HS-27A (cell line): ENCODE results near the gene SLU7.
"Not testable (repeated sequence)": the region's sequence is repeated elsewhere in the genome, so short reads cannot be mapped to it uniquely, and the experiment has no call there.

ENCODE experiments used
- DNase-seq: peaks from one replicate; pipeline ENCODE4 v3.0.0-alpha.2; 2012; ENCODE audit warnings: low read depth, missing footprints

Gene SLU7

DNA sequence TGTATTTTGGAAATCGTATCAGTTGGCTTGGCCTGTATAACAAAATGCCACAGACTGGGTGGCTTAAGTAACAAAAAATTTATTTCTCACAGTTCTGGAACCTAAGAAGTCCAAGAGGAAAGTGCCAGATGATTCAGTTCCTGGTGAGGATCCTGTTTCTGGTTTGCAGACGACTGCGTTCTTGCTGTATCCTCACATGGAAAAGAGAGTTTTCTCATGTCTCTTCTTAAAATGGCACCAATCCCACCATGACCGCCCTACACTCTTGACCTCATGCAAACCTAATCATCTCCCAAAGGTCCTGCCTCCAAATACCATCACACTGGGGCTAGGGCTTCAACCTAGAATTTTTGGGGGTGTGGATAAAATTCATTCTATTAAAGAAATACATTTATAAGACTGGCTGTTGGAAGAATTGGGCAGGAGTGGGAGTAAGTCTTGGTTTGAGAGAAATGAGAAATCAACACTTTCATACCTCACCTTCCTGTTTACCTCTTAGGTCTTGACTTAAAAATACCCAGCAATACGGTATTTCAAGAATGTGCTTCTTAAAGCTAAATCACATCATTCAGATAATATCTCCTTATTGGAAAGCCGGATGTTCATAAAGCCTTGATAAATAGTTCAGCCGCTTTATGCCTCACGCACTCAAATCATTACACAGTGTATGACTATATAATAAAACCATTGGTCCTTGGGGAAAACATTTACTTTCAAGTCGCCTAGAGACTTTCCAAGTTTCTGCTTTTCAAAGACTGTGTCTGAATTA lies 31.5 kb upstream of the SLU7 start:
- DNase-seq = no peak

DNA sequence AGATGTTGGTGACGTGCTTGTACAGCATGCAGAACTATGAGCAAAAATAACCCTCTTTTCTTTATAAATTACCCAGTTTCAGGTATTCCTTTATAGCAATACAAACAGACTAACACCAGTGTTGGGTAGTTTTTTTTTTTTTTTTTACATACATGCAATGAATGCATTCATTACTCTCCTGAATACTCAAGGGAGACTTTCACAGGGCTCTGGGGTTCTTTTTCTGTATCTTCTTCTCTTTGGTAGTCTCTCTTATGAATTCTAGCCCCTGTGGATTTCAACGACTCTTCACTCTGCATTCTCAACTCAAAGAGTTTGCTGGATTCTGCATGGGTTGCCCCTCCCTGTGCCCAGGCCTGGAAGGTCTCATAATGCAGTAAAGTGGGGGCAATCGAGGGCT lies 30.6 kb upstream of the SLU7 start:
- no peak for DNase-seq

DNA sequence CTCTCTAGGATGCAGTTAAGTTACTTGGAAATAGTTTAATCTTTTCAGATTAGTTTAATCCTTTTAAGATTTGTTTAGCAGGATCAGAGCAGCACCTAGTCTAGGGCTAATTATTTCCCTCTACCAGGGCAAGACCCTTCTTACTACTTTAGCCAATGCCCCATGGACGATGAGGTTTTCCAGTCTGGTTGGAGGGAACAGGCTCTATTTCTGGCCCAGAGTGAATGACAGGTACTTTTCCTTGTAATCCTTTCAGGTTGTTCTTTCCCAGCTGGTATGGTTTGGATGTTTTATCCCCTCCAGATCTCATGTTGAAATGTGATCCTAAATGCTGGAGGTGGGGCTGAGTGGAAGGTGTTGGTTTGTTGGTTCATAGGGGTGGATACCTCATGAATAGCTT lies 30.0 kb upstream of the SLU7 start:
- DNase-seq = no peak

DNA sequence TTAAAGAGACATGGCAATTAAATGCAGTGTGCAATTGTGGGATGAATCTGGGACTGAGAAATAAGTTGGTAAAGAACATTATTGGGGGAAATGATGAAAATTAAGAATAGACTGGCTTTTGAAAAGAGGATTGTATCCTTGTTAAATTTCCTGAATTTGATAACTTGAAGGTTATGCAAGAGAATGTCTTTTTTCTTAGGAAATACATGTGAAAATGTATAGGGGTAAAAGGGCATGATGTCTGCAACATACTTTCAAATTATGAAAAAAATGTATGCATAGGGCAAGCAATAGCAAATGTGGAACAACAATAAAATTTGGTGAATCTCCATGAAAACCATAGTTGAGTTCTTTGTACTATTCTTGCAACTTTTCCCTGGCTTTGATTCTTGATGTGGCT lies 26.9 kb upstream of the SLU7 start:
- DNase-seq = no peak

DNA sequence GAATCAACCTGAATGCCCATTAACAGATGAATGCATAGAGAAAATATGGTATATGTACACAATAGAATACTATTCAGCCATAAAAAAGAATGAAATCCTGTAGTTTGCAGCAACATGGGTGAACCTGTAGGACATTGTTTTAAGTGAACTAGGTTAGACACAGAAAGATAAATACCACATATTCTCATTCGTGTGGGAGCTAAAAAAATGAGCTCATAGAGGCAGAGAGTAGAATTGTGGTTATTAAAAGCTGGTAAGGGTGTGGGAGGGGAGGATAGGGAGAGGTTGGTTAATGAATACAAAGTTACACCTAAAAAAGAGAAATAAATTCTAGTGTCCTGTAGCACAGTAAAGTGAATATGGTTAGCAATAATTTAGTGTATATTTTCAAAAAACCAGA lies 26.3 kb upstream of the SLU7 start:
- no peak for DNase-seq

DNA sequence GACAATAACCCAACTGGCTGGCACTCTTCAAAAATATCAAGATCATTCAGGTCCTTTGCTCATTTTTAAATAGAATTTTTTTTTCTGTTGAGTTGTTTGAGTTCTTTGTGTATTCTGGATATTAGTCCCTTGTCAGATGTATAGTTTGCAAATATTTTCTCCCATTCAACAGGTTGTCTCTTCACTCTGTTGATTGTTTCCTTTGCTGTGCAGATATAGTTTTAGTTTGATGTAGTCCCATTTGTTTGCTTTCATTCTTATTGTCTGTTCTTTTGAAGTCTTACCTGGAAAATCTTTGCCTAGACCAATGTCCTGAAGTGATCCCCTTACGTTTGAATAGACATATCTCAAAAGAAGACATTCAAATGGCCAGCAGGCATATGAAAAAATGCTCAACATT lies 25.5 kb upstream of the SLU7 start:
- no peak for DNase-seq

DNA sequence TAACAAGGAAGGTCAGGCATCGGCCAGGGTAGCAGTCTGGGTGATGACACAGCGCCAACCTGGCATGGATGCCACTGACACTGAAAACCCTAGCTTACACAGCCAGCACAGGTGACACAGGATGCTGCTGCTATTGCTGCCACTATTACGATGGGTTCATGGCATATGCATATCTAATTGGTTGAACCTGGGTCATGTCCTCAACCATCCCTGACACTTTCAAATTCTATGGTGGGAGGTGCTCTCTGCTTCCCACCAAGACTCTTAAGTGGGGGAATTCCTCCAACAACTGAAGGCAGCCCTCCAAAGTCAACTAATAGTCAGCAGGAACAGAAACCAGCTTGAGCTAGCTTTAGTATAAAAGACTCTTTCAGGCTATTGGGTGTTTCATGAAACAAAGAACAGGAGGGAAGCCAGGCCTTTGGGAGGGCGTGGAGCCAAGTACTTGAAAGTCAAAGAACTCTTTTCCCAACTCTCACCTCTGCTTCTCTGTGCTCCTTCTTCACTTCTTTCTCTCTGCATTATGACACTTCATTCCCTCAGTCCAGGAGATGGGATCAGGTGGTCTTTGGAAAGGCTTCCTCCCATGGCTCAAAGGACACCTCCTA lies 24.0 kb upstream of the SLU7 start:
- no peak for DNase-seq

DNA sequence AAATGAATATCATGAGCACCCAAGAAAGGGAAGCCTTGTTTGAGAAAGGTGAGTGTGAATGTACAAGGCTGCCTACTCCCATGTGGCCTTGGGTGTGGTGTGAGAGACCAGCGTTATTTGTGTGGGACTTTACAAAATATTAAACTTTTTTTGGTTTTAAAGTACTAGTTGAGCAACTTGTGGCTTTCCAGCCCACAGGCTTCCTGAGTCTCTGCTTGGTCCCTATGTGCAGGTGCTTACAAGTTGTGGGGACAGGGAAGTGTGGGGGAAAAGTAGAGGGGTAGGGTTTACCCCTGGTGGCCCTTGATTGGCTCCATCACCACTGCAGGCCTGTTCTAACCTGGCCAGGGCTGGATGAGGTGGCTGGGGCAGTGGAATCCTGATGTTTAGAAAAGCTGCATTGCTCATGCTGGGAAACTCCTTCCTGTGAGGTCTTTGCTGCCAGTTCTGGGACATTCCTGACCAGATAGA lies 22.5 kb upstream of the SLU7 start:
- no peak for DNase-seq

DNA sequence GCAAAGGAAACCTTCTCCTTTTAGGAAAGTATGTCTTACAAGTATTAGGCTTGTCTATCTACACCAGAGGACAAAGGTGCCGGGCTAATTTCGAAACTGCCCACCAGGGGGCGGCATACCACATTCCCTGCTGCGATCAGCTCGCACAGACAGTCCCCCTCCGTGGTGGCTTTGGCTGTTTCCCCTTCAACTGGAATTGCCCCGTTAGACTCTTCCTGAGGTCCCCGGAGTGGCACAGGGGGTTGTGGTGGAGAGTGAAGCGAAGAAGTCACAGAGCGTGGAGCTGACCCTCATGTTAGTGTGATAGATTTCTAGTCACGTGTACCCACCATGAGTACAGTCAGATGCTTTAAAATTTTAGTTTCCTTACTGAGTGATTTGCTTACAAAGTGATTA lies 20.3 kb upstream of the SLU7 start:
- no peak for DNase-seq

DNA sequence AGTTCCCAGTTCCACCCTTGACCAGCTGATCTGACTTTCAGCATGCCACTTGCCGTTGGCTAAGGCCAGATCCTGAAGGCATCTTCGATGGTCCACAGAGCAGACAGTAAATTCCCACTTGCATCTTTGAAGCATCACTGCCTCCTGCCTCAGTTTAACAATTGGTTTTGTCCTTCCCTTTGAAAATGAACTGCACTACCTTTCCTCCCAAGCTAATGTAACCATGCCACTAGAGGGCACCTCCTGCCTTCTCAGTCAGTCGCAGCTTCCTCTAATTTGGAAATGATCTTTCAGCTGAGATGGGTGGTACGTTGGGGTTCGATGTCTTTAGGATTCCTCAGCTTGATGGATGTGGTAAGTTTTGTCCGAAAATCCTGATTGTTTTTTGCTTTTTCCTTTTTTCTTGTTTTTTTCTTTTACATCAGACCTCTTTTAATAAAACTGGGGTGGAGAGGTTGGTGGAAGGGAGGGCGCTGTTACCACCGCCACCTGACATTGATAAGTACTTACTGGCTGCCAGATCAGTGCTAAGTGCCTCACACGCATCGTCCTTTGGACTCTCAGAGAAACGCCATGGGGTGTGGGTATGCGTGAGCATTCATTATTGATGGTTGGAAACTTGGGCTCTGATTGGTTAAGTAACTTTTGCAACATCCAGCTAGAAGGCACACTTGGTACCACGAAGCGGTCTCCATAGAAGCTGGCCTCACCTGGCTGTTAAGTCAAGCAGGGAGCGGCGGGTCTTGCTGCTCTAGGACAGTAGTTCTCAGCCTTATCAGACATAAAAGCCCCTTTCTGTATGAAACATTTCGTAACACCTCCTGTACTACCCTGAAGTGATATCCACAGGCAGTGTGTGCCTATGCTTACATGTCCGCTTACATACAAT lies 19.7 kb upstream of the SLU7 start:
- no peak for DNase-seq

DNA sequence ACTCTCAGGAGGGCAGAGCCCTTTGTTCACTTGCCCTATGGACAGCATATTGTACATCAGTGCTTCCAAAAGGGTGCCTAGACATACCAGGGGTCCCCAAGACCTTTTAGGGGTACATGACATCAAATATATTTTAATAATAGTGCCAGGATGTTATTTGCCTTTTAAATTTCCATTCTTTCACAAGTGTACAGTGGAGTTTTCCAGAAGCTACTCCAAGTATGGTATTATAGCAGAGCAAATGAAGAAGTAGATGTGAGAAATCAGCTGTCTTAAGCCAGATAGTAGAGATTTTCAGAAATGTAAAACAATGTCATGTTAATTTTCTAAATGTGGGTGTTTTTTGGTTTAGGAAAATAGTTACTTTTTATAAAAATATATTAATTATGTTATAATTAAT lies 18.4 kb upstream of the SLU7 start:
- DNase-seq = no peak

DNA sequence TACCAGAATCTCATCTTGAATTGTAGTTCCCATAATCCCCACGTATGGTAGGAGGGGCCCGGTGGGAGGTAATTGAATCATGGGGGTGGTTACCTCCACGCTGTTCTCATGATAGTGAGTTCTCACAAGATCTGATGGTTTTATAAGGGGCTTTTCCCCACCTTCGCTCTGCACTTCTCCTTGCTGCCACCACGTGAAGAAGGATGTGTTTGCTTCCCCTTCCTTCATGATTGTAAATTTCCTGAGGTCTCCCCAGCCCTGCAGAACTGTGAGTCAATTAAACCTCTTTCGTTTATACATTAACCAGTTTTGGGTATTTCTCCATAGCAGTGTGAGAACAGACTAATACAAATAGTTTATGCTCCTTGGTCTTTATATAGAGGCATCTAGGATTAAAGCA lies 17.8 kb upstream of the SLU7 start:
- DNase-seq = not testable (repeated sequence)

DNA sequence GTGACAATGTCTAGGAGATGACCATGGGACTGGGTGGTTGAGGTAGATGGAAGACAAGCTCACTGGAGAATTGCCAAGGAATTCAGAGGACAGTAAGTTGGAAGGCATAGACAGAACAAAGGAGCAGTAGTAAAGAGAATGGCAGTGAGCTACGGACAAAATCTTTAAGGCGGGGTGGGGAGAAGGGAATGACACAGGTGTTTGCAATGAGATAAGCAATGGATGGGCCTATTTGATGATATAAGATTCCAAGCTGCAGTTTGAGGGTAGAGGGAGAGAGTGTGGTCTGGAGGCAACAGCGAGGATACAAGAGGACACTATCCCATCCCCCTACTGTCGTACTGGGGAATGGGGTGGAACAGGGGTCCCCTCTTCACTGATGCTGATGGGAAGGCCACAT lies 17.1 kb upstream of the SLU7 start:
- no peak for DNase-seq

DNA sequence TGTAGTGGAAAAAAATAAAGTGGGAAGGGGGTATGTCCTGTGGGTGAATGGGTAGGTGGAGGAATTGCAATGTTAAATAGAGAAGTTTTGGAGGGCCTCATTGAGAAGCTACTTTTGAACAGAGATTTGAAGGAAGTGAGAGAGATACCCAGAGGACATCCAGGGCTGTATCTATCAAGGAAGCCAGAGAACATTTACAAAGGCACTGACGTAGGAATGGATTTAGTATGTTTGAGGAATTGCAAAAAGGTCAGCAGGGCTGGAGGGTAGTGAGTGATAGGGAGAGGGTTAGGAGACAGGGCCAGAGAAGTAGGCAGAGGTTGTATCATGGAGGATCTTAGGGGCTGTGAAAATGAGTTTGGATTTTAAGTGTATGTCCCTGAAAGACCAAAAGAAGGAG lies 16.7 kb upstream of the SLU7 start:
- DNase-seq = no peak

DNA sequence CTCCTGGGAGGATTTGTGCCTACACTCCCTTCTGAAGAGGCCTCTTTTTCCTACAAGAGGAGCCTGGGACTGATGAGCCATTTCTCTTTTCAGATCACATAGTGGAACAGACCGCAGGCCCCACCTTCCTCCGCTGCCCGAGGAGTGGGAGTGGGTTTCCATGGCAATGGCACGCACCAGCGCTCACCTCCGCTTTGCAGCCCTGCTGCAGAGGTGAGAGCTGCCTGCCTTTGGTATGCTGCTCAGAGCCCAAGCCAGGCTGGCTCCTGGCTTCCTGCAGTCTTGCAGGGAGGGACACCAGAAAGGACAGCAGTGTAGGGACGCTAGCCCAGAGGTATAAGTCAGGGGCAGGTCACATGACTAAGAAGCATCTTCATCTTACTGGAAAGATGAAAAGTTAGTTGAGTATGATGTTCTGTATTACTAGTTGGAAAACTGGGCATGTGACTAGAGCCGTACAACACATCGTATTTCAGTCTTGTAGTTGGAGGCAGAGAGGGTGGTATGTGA lies 15.2 kb upstream of the SLU7 start:
- DNase-seq = no peak

DNA sequence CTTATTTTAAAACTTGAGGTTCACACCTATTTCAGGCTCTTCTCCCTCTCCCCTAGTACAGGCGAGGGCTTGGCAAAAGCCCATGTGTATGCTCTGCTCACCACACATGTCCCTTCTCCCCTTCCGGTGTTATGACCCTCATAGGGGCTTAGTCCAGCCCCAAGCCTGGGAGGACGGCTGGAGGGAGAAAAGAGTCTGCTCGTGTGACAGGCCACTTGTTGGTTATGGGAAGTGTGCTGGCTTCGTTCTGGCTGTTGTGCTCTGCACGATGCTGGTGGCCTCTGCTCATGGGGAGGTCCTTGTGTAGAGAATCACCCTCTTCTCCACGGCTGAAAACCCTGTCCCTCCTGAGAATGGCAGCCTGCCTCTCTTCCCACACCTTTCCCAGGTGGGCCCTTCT lies 13.9 kb upstream of the SLU7 start:
- DNase-seq = no peak

DNA sequence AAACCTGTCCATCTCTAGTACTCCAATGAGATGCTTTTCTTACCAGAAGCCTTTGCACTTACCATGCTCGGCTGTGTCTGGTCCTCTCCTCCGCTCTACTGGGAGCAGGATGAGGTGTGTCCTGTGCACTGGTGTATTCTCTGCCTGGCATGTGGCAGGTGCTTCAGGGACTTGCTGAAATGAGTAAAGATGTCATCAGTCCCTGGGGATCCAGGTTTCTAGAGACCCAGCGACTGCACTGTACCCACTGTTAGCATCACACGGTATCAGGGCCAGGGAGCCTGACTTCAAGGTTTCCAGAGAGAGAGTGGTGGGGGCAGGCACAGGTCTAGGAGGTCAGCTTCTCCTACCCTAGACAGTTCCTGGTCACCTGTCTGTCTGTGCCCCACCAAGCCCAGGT lies 13.3 kb upstream of the SLU7 start:
- no peak for DNase-seq

DNA sequence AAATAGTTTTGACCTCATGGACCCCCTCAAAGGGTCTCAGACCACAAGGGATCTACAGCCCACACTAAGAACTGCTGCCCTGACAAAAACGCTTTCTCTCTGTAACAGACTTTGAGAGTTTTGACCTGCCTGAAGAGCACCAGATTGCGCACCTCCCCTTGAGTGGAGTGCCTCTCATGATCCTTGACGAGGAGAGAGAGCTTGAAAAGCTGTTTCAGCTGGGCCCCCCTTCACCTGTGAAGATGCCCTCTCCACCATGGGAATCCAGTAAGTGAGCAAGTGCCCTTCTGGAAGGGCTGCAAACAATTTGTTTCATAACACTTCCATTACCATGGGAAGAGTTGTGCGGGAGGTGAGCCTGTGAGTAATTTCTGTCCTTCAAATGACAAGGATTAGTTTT lies 8.7 kb upstream of the SLU7 start:
- no peak for DNase-seq

DNA sequence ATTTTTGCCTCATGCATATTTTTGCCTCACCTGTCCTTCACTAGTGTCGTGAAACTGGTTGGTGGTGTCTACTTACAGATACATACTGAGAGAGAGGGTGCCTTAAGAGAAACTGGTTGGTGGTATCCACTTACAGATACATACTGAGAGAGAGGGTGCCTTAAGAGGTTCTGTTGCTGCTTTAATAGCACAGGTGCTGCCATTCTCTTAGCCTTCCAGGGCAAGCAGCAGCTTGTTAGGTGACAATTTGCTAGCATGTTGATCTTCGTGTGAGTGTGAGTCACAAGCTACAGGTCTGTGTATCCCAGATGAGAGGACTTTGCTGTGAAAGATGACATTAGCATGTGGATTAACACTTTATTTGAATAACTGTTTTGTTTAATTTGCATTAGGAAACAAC lies 4.2 kb upstream of the SLU7 start:
- DNase-seq = no peak

DNA sequence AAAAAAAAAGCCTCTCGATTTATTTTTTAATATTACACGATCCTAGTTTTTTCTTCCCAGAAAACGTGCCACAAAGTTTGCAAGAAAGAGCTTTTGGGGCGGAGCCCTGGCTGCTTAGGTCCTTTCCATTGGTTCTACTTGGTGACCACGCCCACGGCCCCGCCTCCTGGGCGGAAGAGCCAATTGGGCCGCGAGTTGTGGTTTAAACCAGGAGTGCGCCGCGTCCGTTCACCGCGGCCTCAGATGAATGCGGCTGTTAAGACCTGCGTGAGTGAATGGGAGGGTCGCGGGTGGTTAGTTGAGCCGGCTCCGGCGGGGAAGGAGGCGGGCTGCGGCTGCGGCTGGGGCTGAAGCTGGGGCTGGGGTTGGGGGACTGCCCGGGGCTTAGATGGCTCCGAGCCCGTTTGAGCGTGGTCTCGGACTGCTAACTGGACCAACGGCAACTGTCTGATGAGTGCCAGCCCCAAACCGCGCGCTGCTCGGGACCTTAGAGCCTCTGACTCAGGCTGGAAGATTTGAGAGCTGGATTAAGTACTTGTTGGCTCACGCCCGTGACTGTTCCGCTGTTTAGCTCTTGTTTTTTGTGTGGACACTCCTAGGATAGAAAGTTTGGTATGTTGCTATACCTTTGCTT lies 2.9 kb upstream of the SLU7 start, which contains the start of gene PTTG1:
TSS of gene PTTG1 (plus strand) at position 231 of the 634 bp plus-strand sequence. CDS start 458 bp downstream, outside the sequence.
- peak; percentile 76 for DNase-seq

DNA sequence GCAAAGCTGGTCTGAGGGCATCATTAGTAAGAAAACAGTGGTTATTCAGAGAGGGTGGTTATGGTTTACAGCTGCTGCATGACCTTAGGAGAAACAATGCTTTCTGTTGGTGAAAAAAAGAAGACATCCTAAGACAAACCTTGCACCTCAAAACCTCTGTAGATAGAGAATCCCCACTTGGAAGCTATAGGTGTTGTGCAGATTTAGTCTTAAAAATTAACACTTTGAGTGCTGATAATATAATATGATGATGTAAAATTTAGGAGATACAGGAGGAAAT lies 1.4 kb upstream of the SLU7 start:
- DNase-seq = no peak
